LNCAP (cell line): Measurements from ENCODE around the gene ASH1L.

Experiments
- CTCF ChIP-seq: fragments of 450-650 bp; IDR thresholded peaks from 2 replicates; pipeline ENCODE4 v1.5.1; 2017; ENCODE audit warnings: mild to moderate bottlenecking

Gene ASH1L

GRCh38 chr1:155300553-155301329 is 261.9 kb downstream of the ASH1L start:
- TF ChIP-seq CTCF: no peak

- no peak for TF ChIP-seq CTCF
Measured at GRCh38 chr1:155300024-155300423, 262.6 kb downstream of the ASH1L start.

- TF ChIP-seq CTCF: no peak
Measured at GRCh38 chr1:155297384-155297783, 265.2 kb downstream of the ASH1L start.

GRCh38 chr1:155296661-155297060 is 265.9 kb downstream of the ASH1L start:
- no peak for TF ChIP-seq CTCF

- no peak for TF ChIP-seq CTCF
Measured at GRCh38 chr1:155295942-155296267, 266.7 kb downstream of the ASH1L start.

GRCh38 chr1:155295183-155295941 is 267.2 kb downstream of the ASH1L start:
- no peak for TF ChIP-seq CTCF

- no peak for TF ChIP-seq CTCF
Measured at GRCh38 chr1:155294520-155295182, 268.0 kb downstream of the ASH1L start.
